ENCODE results near the gene IL11.

- no peak for TF ChIP-seq CTCF (IDR thresholded peaks at IDR 0.05 in 4 of 5, conservative IDR thresholded peaks at IDR 0.05 in 1 of 5)
- TF ChIP-seq POLR2A (IDR thresholded peaks at IDR 0.05), result no peak
These were observed 37.7 kb upstream of the IL11 start for GRCh38 chr19:55407800-55408532.
